C1 segment of cervical spinal cord (tissue), 14 donors: ENCODE measurements around the gene TMEM150C.
"Not testable (repeated sequence)": the region's sequence is repeated elsewhere in the genome, so short reads cannot be mapped to it uniquely, and the experiment has no call there.

Source experiments
- DNase-seq, 14 donors: peaks; one replicate each; lab custom pipeline; 2025; lab: John Stamatoyannopoulos, UW

TMEM150C gene

DNA sequence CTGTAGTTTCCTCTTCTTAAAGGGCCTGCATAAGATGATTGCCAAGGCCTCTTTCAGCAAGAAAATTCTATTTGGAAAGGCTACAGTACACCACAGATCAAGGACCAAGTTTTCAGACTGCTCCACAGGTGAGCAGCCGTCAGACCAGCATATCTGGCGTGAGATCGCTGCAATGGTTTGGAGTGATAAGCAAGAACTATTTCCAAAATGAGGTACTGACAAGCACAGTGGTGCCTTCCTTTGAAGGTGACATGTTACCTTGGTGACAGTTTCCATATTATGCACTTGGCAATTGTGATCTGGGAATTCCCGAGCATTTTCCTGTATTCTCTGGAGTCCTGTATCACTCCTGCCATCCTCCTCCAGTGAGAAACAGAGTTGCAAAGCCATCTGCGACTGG is 7.3 kb upstream of the TMEM150C start:
- no peak for DNase-seq

DNA sequence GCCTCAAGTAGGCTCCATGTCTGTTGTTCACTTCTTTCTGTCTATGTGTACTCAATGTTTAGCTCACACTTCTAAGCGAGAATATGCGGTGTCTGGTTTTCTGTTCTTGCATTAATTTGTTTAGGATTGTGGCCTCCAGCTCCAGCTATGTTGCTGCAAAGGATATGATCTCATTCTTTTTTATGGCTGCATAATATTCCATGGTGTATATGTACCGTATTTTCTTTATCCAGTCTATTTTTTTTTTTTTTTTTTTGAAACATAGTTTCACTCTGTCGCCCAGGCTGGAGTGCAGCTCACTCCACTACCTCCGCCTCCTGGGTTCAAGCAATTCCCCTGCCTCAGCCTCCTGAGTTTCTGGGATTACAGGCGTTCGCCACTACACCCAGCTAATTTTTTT is 5.7 kb upstream of the TMEM150C start:
- no peak for DNase-seq

DNA sequence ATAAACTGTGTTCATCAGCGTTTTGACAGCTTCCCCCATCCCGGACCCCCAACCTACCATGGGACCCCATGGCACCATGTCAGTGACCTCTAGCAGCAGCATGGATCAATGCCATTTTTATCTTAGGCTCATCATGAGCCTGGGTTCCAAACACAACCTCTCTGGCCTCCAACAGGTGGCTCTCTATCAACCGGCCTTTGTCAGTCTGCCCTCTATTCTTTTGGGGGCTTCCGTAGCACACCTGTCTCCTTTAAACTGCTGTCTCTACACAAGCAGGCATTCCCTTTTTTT is 721 bp upstream of the TMEM150C start:
- no peak for DNase-seq

DNA sequence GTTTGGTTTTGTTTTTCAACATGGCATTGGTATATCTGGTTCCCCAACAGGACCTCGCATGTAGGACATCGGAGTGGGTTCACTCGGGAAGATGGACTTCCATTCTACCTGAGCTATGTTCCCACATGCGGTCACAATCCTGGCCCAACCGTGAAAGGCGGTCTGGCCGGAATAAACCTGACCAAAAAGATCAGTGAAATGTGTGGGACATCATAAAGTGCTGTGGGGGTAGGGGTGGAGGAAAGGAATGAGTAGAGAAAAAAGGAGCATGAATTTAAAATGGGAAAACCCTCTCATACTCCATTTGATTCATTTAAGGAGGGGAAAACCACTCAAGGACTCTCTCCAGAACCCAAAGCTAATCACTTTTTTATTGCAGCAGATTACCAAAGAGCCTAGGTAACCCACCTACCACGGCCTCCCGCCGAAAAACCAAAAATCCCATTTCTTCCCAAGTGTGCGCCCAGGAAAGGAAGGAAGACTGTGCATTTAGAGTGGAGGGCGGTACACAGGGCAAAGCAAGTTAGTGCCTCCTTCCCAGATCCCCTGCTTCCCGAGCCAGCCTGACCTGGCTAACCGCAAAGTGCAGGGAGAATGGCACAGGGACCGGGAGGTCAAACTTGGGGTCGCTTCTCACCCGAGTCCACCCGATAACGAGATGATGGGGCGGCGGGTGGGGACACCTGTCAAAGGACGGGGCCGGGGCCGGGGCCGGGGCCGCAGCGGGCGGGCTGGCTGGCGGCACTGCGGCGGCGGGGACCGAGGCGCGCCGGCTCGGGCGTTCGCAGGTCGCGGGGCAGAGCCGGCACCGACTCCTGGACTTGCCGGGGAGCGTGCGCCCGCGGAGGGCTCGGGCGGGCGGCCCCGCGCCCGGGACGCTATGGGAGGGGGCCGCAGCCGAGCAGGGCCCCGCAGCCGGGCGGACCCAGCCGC is 669 bp downstream of the TMEM150C start:
- peak in 4 of 14 donors; percentile 6 to 38 (median 22) for DNase-seq

DNA sequence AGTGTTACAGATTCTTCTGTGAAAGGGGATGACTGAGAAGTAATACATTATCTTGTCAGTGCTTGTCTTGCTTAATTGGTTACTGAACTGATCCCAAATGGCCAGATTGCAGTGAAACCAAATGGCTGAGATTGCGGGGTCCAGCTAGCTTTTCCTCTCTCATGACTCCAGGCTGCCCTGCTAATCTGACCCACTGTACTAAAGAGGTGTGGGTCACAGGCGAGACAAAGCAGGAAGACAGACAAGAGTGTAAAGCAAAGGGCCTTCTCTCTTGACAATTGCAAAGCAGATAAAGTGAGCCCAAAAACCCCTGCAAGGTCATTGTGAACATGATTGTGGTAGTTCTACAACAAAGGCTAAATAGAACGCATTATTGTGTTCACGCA is 2.1 kb downstream of the TMEM150C start:
- DNase-seq, result no peak

DNA sequence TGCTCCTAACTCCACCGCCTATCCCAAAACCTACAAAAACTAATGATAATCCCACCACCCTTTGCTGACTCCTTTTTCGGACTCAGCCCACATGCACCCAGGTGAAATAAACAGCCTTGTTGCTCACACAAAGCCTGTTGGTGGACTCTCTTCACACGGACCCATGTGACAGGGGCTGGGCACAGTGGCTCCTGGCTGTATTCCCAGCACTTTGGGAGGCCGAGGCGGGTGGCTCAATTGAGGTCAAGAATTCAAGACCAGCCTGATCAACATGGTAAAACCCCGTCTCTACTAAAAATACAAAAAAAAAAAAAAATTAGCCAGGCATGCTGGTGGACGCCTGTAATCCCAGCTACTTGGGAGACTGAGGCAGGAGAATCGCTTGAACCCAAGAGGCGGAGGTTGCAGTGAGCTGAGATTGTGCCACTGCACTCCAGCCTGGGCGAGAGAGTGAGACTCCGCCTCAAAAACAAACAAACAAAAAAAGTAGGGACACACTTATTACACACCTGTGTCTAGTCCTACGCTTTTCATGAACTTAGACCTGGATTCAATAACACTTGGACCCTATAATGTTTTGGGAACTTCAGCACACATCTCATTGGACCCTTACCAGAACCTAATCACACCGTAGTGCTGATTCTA is 2.6 kb downstream of the TMEM150C start:
- DNase-seq, result peak in 5 of 14 donors; percentile 4 to 26 (median 11)

DNA sequence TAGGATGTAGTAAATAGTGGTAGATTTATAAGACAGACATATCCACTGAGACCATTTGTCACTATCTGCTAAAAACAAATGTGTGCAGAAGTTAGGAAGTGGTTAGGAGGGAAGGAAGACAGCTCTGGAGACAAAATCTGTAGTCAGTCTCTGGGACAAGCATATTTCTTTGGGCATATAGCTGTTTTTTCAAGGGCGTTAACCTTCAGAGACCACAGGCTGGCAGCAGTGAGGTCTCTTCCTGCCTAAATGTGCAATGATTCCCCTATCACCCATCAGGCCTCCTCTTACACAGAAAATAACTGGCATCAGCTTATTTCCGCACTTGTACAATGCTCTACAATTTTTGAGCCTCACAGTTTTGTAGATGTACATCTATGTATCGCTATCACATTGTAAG is 6.5 kb downstream of the TMEM150C start:
- no peak for DNase-seq

DNA sequence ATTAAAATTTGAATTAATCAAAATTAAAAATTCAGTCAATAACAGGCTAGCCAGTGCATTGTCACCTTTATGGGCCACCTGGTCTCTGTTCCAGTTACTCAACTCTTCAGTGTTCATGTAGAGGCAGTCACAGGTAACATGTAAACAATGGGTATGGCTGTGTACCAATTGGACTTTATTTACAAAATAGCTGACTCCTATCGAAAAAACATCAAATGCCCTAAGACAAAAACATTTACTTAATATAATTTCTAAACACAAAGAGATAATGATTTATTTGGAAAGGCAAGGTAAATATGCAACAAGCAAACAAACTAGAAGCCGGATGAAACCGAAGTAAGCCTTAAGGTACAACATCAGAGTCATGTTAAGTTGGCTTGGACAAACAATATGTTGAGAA is 8.8 kb downstream of the TMEM150C start:
- DNase-seq, result no peak

DNA sequence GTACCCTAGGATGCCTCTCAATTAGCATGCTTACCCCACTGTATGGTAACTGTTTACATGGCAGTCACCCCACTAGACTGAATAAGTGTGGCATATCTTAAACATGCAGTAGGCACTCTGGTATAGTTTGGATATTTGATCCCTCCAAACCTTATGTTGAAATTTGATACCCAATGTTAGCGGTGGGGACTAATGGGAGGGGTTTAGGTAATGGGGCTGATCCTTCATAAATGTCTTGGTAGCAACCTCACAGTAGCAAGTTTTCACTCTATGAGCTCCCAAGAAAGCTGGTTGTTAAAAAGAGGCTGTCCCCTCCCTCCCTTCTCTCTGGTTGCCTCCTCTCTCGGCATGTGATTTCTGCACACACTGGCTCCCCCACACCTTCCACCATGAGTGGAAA is 10.1 kb downstream of the TMEM150C start:
- DNase-seq, result no peak

DNA sequence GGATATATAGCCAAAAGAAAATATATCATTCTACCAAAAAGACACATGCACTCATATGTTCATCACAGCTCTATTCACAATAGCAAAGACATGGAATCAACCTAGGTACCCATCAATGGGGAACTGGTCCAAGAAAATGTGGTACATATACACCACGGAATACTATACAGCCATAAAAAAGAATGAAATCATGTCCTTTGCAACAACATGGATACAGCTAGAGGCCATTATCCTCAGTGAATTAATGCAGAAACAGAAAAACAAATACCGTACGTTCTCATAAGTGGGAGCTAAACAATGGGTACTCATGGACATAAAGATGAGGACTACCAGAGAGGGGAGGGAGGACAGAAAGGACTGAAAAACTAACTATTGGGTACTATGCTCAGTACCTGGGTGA is 13.9 kb downstream of the TMEM150C start:
- DNase-seq, result not testable (repeated sequence)

DNA sequence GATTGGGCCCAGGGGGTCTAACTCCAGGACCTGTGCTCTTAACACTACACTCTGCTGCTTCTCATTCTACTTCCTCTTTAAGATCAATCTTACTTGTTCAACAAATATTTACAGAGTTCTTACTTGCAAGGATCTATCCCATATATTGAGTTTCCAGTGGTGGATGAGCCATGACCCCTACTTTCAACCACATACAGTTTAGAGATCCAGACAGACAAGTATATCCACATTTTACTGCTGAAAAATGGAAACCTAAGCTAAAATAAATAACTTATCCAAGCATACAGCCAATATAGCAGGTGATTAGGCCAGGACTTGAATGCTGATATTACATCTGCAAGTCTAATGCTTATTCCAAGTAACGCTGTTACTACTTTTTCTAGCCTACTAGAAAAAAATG is 18.7 kb downstream of the TMEM150C start:
- no peak for DNase-seq

DNA sequence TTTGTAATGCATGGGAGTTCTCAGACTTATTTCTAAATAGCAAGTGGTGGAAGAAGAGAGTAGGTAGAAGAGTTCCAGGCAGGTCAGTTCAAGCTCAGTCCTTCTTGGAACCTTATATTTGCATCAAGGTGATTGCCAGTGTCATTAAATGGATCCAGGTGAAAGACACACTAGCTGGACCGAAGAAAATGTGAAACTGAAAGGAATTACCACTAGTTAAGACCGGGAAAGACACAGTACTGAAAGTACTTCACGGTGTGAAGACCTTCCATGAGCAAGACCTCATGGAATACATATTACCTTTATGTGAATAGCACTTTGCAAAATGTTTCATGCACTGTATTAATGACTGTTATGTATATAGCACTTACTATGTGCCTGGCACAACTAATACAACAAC is 19.1 kb downstream of the TMEM150C start:
- DNase-seq, result no peak

DNA sequence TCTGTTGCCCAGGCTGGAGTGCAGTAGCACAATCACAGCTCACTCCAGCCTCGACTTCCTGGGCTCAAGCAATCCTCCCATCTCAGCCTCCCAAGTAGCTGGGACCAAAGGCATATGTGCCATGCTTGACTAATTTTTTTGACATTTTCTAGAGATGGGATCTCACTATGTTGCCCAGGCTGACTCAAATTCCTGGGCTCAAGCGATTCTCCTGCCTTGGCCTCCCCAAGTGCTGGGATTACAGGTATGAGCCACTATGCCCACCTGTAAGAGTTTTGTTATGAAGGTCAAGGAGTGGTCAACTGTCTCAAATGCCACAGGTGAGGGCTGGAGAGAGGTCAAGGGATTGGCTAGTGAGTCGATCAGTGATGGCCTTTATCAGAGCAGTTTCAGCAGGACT is 32.5 kb downstream of the TMEM150C start:
- no peak for DNase-seq

DNA sequence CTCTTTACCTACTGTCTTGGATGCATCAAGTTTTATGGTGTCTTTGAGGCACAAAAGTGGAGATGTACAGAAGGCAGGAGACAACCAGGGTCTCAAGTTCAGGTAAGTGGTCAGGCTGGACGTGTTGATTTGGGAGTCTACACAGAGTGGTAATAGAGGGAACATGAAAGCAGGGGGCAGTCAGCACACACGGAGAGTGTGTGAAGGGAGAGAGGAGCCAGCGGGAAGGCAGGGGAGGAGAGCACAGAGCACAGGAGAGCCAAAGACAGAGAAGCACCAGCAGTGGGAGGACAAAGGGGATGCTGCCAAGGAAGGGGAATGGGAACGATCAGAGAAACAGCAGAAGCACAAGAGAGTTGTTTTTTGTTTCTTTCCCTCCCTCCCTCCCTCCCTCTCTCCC is 32.9 kb downstream of the TMEM150C start:
- DNase-seq, result no peak

DNA sequence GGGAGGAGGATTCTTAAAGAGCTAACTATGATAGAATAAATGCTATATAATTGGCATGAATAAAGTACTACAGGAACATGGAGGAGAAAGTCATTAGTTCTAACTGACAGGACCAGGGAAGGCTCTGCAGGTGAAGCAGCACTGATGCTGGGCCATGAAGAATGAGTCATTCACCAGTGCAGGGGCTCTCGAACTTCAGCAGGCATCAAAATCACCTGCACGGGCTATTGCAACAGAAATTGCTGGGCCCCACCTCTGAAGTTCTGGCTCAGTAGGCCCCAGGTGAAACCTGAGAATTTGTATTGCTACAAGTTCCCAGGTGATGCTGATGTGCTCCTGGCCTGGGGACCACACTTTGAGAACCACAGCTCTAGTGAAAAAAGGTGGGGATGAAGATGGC is 33.7 kb downstream of the TMEM150C start:
- DNase-seq, result no peak

DNA sequence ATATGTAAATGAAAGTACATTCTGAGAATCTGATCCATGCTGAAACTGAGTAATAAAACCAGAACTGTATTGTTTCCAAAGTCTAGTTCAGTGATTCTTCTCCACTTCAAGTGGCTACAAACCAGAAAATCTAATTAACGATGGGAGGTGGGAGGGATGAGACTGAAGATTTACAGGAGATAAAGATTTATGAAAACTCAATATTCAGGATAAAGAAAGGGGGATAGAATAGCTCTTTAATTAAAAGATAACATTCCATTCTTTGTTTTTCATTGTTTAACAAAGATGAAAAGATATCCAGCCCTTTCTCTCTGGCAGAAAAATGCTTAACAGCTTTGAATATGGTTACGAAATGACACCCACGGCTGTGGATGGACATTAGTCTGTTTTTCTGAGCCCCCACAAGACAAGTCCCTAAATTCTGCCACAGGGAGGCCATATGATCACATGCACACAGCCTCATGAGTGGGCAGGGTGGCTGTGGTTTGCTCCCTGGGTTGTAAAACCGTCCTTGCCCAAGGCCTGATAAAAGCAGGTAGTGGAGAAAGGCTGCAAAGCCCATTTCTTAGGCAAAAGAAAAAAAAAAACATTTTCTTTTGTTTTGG is 36.4 kb downstream of the TMEM150C start:
- no peak for DNase-seq

DNA sequence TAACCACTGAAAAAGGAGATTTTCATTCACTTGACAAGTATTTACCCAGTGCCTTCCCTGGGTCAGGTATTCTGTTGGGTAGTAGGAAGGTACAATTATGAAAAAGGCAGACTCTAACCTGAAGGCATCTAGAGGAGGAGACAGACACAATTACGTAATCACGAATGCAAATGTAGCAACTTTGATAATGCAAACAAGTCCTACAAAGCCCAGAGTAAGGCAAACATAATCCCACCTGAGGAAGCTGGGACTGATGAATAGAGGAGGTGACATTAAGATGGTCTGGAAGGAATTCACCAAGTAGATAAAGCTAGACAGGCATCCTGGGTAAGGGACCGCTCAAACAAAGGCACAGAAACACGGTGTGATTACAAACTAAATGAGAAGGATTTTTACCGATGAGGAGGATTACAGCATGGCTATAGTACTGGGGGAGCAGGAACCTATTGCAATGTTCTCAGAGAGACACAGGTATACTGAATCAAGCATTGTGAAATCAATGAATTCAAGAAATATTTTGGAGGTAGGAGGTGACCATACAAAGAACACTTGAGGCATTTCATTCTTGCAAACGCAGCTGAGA is 37.1 kb downstream of the TMEM150C start:
- no peak for DNase-seq

DNA sequence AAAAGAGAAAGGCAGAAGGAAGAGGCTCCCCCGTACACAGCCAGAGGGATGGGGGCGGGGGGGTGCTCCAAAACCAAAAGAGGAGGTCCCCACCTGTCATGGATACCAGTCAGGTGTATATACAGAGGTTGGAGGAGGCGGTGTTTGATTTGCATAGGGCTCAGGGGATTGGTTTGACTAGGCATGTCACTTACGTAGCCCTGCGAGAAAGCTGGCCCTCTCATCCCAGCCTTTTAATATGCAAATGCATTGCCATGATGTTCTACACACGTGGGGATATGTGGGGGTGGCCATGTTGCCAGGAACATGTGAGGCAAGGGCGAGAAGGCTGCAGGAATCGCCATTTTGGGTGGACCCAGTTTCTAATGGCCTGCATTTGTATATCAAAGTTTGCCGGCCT is 38.6 kb downstream of the TMEM150C start:
- DNase-seq, result no peak

DNA sequence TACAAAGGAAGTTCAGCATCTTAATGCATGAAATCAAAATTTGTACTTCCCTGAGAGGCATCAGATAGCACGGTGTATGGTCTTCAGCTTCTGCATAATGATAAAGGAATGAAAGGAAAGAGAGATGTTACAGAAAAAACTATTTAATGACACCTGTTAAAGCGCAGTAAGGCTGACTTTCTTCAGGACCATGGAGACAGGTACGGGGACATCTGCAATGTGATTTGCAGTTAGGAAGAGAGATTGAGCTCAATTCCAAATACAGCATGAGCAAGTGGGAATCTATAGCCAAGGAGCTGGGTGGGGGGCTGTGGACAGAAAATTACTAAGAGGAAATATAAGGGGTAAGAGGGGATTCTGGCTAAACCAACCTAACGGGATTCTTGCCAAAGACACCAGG is 39.3 kb downstream of the TMEM150C start:
- no peak for DNase-seq

DNA sequence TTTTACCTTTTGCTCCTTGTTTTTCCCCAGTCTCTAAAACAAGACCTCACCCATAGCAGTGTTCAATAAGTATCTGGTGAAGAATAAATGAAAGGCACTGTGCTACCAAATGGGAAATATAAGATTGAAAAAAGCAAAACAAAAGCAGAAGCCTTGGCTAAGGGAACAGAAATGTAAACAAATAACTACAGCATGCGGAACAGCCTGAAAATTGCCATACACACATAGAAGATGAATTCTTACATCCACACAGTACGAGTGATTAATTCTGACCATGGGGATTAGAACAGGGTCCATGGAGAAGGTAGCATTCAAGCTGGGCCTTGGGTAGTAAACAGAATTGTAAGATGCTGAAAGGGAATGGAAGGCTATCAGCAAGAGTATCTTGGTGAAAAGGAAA is 40.5 kb downstream of the TMEM150C start:
- no peak for DNase-seq

DNA sequence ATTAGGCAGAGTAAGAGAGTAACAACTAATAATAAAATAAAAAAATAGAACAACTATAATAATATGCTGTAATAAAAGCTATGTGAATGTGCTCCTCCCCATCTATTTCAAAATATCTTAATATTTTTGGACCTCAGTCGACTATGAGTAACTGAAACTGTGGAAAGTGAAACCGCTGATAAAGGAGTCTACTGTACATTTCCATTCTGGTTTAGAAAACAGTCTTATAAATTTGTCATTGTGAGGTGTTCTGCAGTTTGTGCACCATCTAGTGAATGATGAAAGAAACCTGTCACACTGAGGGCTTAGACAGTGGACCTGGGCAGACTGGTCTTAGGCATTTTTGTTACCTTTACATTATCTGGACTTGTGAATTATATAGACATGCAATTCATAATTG is 42.0 kb downstream of the TMEM150C start:
- no peak for DNase-seq

DNA sequence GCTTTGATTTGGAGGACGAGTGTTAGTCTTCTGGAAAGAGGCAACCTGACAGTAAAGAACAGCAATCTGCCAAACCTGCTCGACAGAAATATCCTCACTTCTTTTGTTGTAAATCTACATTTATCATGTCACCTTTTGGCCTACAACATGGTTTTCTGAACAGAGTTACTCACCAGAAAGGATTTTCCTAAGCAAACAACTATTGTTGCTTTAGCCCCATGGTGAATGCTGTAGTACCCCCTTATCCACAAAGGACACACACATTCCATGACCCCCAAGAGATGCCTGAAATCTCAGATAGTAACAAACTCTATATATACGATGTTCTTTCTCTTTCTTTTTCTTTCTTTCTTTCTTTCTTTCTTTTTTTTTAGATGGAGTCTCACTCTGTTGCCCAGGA is 42.7 kb downstream of the TMEM150C start:
- no peak for DNase-seq

DNA sequence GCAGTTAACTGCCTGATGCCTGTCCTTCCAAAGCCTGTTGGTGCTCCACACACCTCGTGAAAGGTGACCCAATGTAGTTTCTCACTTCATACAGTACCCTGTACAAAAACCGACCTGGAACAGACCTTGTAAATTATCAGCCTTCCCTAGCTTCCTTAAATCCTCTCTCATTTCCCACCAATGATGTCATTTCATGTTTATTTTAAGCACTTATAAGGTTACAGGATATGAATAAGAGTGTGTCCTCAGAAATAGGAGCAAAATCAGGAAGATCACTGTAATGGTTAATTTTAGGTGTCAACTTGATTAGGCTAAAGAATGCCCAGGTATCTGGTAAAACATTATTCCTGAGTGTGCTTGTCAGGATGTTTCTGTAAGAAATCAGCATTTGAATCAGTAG is 44.7 kb downstream of the TMEM150C start:
- DNase-seq, result no peak
